Body of pancreas (tissue), 4 donors: ENCODE measurements around the gene SFXN5.

ENCODE experiments used
- CTCF ChIP-seq, 7 experiments: fragments of 450-650 bp in 4 of 7; fragments of 200-600 bp in 3 of 7; sonication (generic) in 3 of 7; IDR thresholded peaks; one replicate each; pipeline ENCODE4 v1.5.1; 2016 to 2019; ENCODE audit warnings: antibody characterized with exemption in 7 of 7
- POLR2A ChIP-seq, 3 donors: fragments of 450-650 bp; IDR thresholded peaks; one replicate each; pipeline ENCODE4 v1.6.1; 2016; ENCODE audit warnings: antibody characterized with exemption in 3 of 3, mild to moderate bottlenecking in 2 of 3

- TF ChIP-seq POLR2A (IDR thresholded peaks at IDR 0.05) (no peak), CTCF (IDR thresholded peaks at IDR 0.05) (no peak)
These were observed 38.8 kb downstream of the SFXN5 start for GRCh38 chr2:73032702-73033097.
